Caco-2 (cell line): ENCODE measurements around the gene FBXO17. TPM values are rescaled to one million over a fixed set of nuclear protein-coding genes. Genes with fewer than 3 reads are reported as not detected.

Experiments
- BruUV-seq: library from RNA; stranded (reverse); fragments of 400-500 nt; replicated peaks from 2 replicates; lab custom pipeline; 2021; lab: Mats Ljungman, UMichigan
- CTCF ChIA-PET: fragments of 300-600 bp; sonication (Branson Sonifier 250); formaldehyde crosslinking; loops from one replicate; lab custom pipeline; 2022; ENCODE audit warnings: antibody characterized with exemption; lab: Charles Lee
- POLR2A ChIA-PET: fragments of 300-600 bp; sonication (Branson Sonifier 250); formaldehyde crosslinking; loops from one replicate; lab custom pipeline; 2022; ENCODE audit warnings: antibody characterized with exemption; lab: Charles Lee
- DNase-seq, 2 experiments: peaks; one replicate each; pipeline versions ENCODE4 v3.0.0 to v3.0.0-alpha.2; 2020 to 2022
- H3K27me3 ChIP-seq: replicated peaks from 2 replicates; pipeline ENCODE4 v1.6.0; 2011; ENCODE audit warnings: low read length; ENCODE audit not compliant: control insufficient read depth, insufficient read depth
- H3K36me3 ChIP-seq: 2 replicates; pipeline ENCODE4 v1.5.1; 2011; ENCODE audit warnings: low read length; ENCODE audit not compliant: control insufficient read depth, insufficient read depth
- H3K4me1 ChIP-seq: fragments of 250-450 bp; sonication (Bioruptor Pico); 2 replicates; pipeline ENCODE4 v1.5.1; 2020; ENCODE audit warnings: mild to moderate bottlenecking
- H3K4me3 ChIP-seq: 2 replicates; pipeline ENCODE4 v1.5.1; 2011; ENCODE audit warnings: low read depth, mild to moderate bottlenecking, control low read depth, low read length
- H3K9me3 ChIP-seq: fragments of 250-450 bp; sonication (Bioruptor Pico); 2 replicates; pipeline ENCODE4 v1.5.1; 2020; ENCODE audit warnings: mild to moderate bottlenecking, moderate library complexity
- H3K27ac Mint-ChIP-seq: one replicate; pipeline ENCODE4 v1.8.0; 2022; ENCODE audit warnings: mixed read lengths; ENCODE audit not compliant: unreplicated experiment
- H3K27me3 Mint-ChIP-seq: one replicate; pipeline ENCODE4 v1.8.0; 2022; ENCODE audit warnings: mixed read lengths; ENCODE audit not compliant: insufficient read depth, unreplicated experiment
- H3K36me3 Mint-ChIP-seq: one replicate; pipeline ENCODE4 v1.8.0; 2022; ENCODE audit warnings: mild to moderate bottlenecking, mixed read lengths; ENCODE audit not compliant: insufficient read depth, unreplicated experiment
- H3K4me1 Mint-ChIP-seq: one replicate; pipeline ENCODE4 v1.8.0; 2022; ENCODE audit warnings: low read depth, mixed read lengths; ENCODE audit not compliant: unreplicated experiment
- H3K4me3 Mint-ChIP-seq: one replicate; pipeline ENCODE4 v1.8.0; 2022; ENCODE audit warnings: mild to moderate bottlenecking, moderate library complexity, mixed read lengths; ENCODE audit not compliant: unreplicated experiment
- H3K9me3 Mint-ChIP-seq: one replicate; pipeline ENCODE4 v1.8.0; 2022; ENCODE audit warnings: mixed read lengths; ENCODE audit not compliant: unreplicated experiment
- CTCF ChIP-seq, 2 experiments: fragments of 200-600 bp in 1 of 2; IDR thresholded peaks; 1 replicate in 1 of 2; 2 replicates in 1 of 2; pipeline versions ENCODE4 v1.5.1 to v1.8.0; 2011 to 2022; ENCODE audit warnings: antibody characterized with exemption in 1 of 2, control low read depth in 1 of 2, inconsistent platforms in 1 of 2, low read depth in 1 of 2, low read length in 1 of 2, mild to moderate bottlenecking in 1 of 2, moderate library complexity in 1 of 2; ENCODE audit not compliant: insufficient read depth in 1 of 2, severe bottlenecking in 1 of 2, unreplicated experiment in 1 of 2
- intact Hi-C: fragments of 100-400 bp; cut with micrococcal nuclease; formaldehyde crosslinking; loops from one replicate; pipeline ENCODE4 v1.10.0; 2022; ENCODE audit not compliant: unreplicated experiment
- total RNA-seq: library from RNA; stranded (reverse); gene quantifications from 2 replicates; pipeline ENCODE4 v1.2.3, GENCODE V29; 2022

Gene FBXO17
- total RNA-seq, 1 experiment from 2014 or later: 42.8 TPM

GRCh38 chr19:38928391-38929001, 47.0 kb downstream of the FBXO17 start:
- H3K27me3 Mint-ChIP-seq: no peaks in the 10 kb centered on the region
- H3K9me3 Mint-ChIP-seq: peaks cover 5% of the 10 kb centered on the region
- no peaks in the 10 kb centered on the region for H3K4me1 Mint-ChIP-seq
- H3K9me3 ChIP-seq: 0 out of 2 replicates have a peak, but pooled peaks cover 4% of the 10 kb centered on the region
- peaks cover 59% of the 10 kb centered on the region for H3K36me3 Mint-ChIP-seq
- CTCF ChIA-PET: interaction anchor here (0.7 to 0.8 kb wide), 2 partner anchors 277 to 567 kb away, joined by 3 to 10 read pairs; no protein-coding TSS in a partner anchor
- H3K4me3 Mint-ChIP-seq: no peak overlapping the region
- POLR2A ChIA-PET: interaction anchor here (0.5 to 1.0 kb wide), 2 partner anchors 79 to 233 kb away, joined by 3 to 5 read pairs; no protein-coding TSS in a partner anchor
- peaks cover 11% of the 10 kb centered on the region for H3K36me3 ChIP-seq
- intact Hi-C loops: no loop called here
- no TSS peak for BruUV-seq
- no peak overlapping the region for H3K27ac Mint-ChIP-seq
- no peak for DNase-seq
- no peak overlapping the region for H3K4me3 ChIP-seq
- TF ChIP-seq CTCF (IDR thresholded peaks at IDR 0.05; ENCODE audit: insufficient read depth in 1 of 2, low read depth in 1 of 2, low read length in 1 of 2, severe bottlenecking in 1 of 2, unreplicated experiment in 1 of 2): no peak
- 0 out of 2 replicates have a peak, but pooled peaks cover 5% of the 10 kb centered on the region for H3K4me1 ChIP-seq
- H3K27me3 ChIP-seq: no peaks in the 10 kb centered on the region

GRCh38 chr19:38924388-38924787, 51.2 kb downstream of the FBXO17 start:
- CTCF ChIA-PET: interaction anchor here (0.6 kb wide), 1 partner anchor 18 kb away, joined by 3 read pairs; no protein-coding TSS in a partner anchor

GRCh38 chr19:38922482-38922881, 53.1 kb downstream of the FBXO17 start:
- DNase-seq: no peak
- POLR2A ChIA-PET: no interaction called here
- no peaks in the 10 kb centered on the region for H3K27me3 Mint-ChIP-seq
- Histone ChIP-seq H3K36me3 (peaks cover 5% of the 10 kb centered on the region), H3K27me3 (no peaks in the 10 kb centered on the region), H3K9me3 (no peaks in the 10 kb centered on the region), H3K4me3 (no peak overlapping the region), H3K4me1 (no peaks in the 10 kb centered on the region)
- H3K9me3 Mint-ChIP-seq: no peaks in the 10 kb centered on the region
- intact Hi-C loops: no loop called here
- no peak for TF ChIP-seq CTCF (IDR thresholded peaks at IDR 0.05; ENCODE audit: insufficient read depth in 1 of 2, low read depth in 1 of 2, low read length in 1 of 2, severe bottlenecking in 1 of 2, unreplicated experiment in 1 of 2)
- H3K4me1 Mint-ChIP-seq: no peaks in the 10 kb centered on the region
- no peak overlapping the region for H3K4me3 Mint-ChIP-seq
- CTCF ChIA-PET: no interaction called here
- peaks cover 21% of the 10 kb centered on the region for H3K36me3 Mint-ChIP-seq
- no TSS peak for BruUV-seq
- no peak overlapping the region for H3K27ac Mint-ChIP-seq

More at GRCh38 chr19:38924388-38924787, 51.2 kb downstream of the FBXO17 start:
- H3K4me3 Mint-ChIP-seq: no peak overlapping the region
- intact Hi-C loops: no loop called here
- H3K36me3 Mint-ChIP-seq: peaks cover 37% of the 10 kb centered on the region
- no peaks in the 10 kb centered on the region for H3K4me1 ChIP-seq
- H3K27me3 Mint-ChIP-seq: no peaks in the 10 kb centered on the region
- DNase-seq: no peak
- TF ChIP-seq CTCF (IDR thresholded peaks at IDR 0.05; ENCODE audit: insufficient read depth in 1 of 2, low read depth in 1 of 2, low read length in 1 of 2, severe bottlenecking in 1 of 2, unreplicated experiment in 1 of 2): no peak
- no TSS peak for BruUV-seq
- no peak overlapping the region for H3K27ac Mint-ChIP-seq
- POLR2A ChIA-PET: no interaction called here
- H3K4me1 Mint-ChIP-seq: no peaks in the 10 kb centered on the region
- no peaks in the 10 kb centered on the region for H3K9me3 ChIP-seq
- no peaks in the 10 kb centered on the region for H3K9me3 Mint-ChIP-seq
- H3K36me3 ChIP-seq: peaks cover 5% of the 10 kb centered on the region
- H3K4me3 ChIP-seq: no peak overlapping the region
- H3K27me3 ChIP-seq: no peaks in the 10 kb centered on the region
